Body of pancreas (tissue), 4 donors: ENCODE data around the gene HIP1R. TPM values are rescaled to one million over a fixed set of nuclear protein-coding genes. Genes with fewer than 3 reads are reported as not detected.
A peak's percentile ranks its signal among the peaks of the same experiment; 100 is the strongest.

Experiments used
- ATAC-seq: fragments of 150-250 bp; one replicate; pipeline ENCODE4 v1.9.1; 2016
- DNase-seq, 4 donors: peaks; one replicate each; pipeline ENCODE4 v3.0.0-alpha.2; 2019
- H3K27ac ChIP-seq, 4 donors: fragments of 200-600 bp; sonication (generic); 1 replicate in 3 of 4; 2 replicates in 1 of 4; pipeline versions ENCODE4 v1.5.1 to v1.6.1; 2016 to 2019; ENCODE audit warnings: mild to moderate bottlenecking in 1 of 4, mixed read lengths in 1 of 4, moderate library complexity in 1 of 4
- H3K27me3 ChIP-seq, 2 donors: fragments of 200-600 bp; sonication (generic); one replicate each; pipeline ENCODE4 v1.6.0; 2016; ENCODE audit warnings: mild to moderate bottlenecking in 1 of 2
- H3K36me3 ChIP-seq, 2 donors: fragments of 200-600 bp; sonication (generic); replicated peaks in 1 of 2; 2 replicates each; pipeline ENCODE4 v1.5.1; 2016; ENCODE audit warnings: low read depth in 2 of 2; ENCODE audit not compliant: insufficient read depth in 1 of 2
- H3K4me1 ChIP-seq: fragments of 200-600 bp; sonication (generic); one replicate; pipeline ENCODE4 v1.6.0; 2016
- H3K4me3 ChIP-seq, 2 donors: fragments of 200-600 bp; sonication (generic); 1 replicate in 1 of 2; 2 replicates in 1 of 2; pipeline ENCODE4 v1.5.1; 2016 to 2019
- H3K9me3 ChIP-seq, 3 donors: fragments of 200-600 bp; sonication (generic); 1 replicate in 2 of 3; 2 replicates in 1 of 3; pipeline ENCODE4 v1.5.1; 2016
- POLR2A ChIP-seq, 3 donors: fragments of 450-650 bp; IDR thresholded peaks; one replicate each; pipeline ENCODE4 v1.6.1; 2016; ENCODE audit warnings: antibody characterized with exemption in 3 of 3, mild to moderate bottlenecking in 2 of 3
- WGBS, 2 donors: methylation state at CpG; one replicate each; pipeline ENCODE4 v1.1.5; 2017; 5-methylcytosine and 5-hydroxymethylcytosine counted together
- intact Hi-C: fragments of 100-400 bp; cut with DNase I; formaldehyde crosslinking; loops from one replicate; pipeline ENCODE4 v1.15.1; 2023
- total RNA-seq, 2 donors: library from RNA; depleted of rRNA; stranded (reverse); fragments of >200 nt; gene quantifications; one replicate each; pipeline ENCODE4 v1.1.0, GENCODE V29; 2016
- TF ChIP-seq, protein P1 (sequence below), 7 experiments: fragments of 450-650 bp in 4 of 7; fragments of 200-600 bp in 3 of 7; sonication (generic) in 3 of 7; IDR thresholded peaks; one replicate each; pipeline ENCODE4 v1.5.1; 2016 to 2019; ENCODE audit warnings: antibody characterized with exemption in 7 of 7

Gene HIP1R
- total RNA-seq, 2 donors from 2014 or later = 111 to 183 TPM

DNA sequence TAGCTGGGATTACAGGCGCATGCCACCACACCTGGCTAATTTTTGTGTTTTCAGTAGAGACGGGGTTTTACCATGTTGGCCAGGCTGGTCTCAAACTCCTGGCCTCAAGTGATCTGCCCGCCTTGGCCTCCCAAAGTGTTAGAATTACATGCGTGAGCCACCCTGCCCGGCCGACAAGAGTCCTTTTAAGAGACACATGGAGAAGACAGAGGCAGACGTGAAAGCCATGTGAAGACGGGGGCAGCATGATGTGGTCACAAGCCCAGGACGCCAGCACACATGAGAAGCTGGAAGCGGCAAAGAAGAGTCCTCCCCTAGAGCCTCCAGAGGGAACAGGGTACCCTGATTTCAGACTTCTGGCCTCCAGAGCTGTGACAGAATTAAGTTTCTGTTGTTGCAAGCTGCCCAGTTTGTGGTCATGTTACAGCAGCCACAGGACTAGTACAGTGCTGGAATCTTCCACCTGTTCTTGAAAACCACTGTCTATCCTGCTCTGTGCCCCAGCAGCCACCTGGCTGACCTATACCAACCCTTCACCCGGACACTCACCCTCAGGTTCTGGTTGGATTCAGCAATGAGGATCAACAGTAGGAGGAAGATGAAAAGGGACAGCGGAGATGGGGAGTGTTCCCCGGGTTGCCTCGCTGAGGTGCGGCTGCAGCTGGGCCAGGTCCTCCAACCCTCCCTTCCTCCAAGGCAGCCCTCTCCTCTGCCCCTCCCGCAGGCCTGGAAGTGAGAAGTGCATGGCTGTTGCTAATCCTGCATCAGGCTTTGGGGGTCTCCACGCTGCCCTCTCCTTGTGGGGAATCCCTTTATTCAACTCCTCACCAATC is 43.7 kb downstream of the HIP1R start:
- intact Hi-C loops = no loop called here
- ATAC-seq = no peak
- Histone ChIP-seq H3K27me3 (no peaks in the 10 kb centered on the region), H3K4me3 (no peak overlapping the region), H3K4me1 (peaks cover 76% of the 10 kb centered on the region), H3K9me3 (no peaks in the 10 kb centered on the region), H3K36me3 (no peaks in the 10 kb centered on the region), H3K27ac (peak overlapping the region in 2 of 4 donors; percentile 26 to 30)
- no peak for TF ChIP-seq POLR2A (IDR thresholded peaks at IDR 0.05)
- TF ChIP-seq, protein P1, sequence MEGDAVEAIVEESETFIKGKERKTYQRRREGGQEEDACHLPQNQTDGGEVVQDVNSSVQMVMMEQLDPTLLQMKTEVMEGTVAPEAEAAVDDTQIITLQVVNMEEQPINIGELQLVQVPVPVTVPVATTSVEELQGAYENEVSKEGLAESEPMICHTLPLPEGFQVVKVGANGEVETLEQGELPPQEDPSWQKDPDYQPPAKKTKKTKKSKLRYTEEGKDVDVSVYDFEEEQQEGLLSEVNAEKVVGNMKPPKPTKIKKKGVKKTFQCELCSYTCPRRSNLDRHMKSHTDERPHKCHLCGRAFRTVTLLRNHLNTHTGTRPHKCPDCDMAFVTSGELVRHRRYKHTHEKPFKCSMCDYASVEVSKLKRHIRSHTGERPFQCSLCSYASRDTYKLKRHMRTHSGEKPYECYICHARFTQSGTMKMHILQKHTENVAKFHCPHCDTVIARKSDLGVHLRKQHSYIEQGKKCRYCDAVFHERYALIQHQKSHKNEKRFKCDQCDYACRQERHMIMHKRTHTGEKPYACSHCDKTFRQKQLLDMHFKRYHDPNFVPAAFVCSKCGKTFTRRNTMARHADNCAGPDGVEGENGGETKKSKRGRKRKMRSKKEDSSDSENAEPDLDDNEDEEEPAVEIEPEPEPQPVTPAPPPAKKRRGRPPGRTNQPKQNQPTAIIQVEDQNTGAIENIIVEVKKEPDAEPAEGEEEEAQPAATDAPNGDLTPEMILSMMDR (IDR thresholded peaks at IDR 0.05) = no peak
- WGBS, 2 donors = 82 to 83% methylated on average over 15 to 17 of the region's 17 CpGs
- DNase-seq = no peak

DNA sequence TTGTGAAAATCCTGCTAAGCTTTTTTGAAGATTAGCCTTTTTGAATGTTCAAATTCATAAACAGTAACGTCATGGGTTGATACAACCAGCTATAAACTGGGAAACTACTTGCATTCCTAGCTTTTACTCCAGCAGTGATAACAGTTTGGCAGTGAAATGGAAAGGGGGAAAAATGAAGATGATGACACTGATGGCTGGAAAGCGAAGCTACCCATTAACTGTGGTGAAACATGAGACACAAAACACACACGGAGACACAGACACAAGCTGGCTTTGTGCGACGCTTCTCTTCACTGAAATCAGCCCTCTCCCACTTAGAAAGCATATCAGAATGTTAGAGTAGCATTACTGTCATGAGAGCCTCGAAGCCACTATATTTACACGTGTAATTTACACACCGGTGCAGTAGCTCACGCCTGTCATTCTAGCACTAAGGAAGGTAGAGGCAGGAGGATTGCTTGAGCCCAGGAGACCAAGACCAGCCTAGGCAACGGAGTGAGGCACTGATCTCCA is 45.0 kb downstream of the HIP1R start:
- intact Hi-C loops = no loop called here
- ATAC-seq (peak; percentile 31), DNase-seq (no peak)
- Histone ChIP-seq H3K27ac (peak overlapping the region in 3 of 4 donors; percentile 19 to 30 (median 26)), H3K27me3 (no peaks in the 10 kb centered on the region), H3K36me3 (no peaks in the 10 kb centered on the region), H3K9me3 (no peaks in the 10 kb centered on the region), H3K4me1 (peaks cover 76% of the 10 kb centered on the region), H3K4me3 (no peak overlapping the region)
- no peak for TF ChIP-seq POLR2A (IDR thresholded peaks at IDR 0.05)
- TF ChIP-seq, protein P1 (IDR thresholded peaks at IDR 0.05) = no peak
- 58 to 61% methylated on average over 10 of the region's 10 CpGs for WGBS, 2 donors

DNA sequence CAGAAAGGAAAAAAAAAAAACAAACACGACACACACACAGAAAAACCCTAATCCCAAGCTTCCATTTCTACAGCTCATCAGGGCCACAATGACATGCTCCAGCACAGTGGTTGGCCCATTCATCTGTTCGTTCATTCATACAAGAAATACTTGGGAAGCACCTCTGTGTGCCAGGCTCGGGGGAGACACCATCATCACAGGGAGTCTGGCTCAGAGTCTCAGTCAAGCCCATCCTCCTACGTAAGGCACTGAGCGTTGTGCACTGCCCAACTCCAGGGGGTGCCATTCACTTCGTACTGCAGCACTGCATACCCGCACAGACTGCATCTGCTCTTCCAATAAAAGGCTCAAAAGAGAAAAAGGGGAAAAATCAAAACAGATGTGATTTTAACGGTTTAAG is 45.4 kb downstream of the HIP1R start:
- no peak overlapping the region for H3K4me3 ChIP-seq
- no peaks in the 10 kb centered on the region for H3K27me3 ChIP-seq
- peak overlapping the region in 2 of 4 donors; percentile 19 to 30 for H3K27ac ChIP-seq
- intact Hi-C loops = no loop called here
- H3K4me1 ChIP-seq = peaks cover 72% of the 10 kb centered on the region
- ATAC-seq = no peak
- WGBS, 2 donors = 52 to 69% methylated on average over 8 of the region's 8 CpGs
- no peak for DNase-seq
- no peaks in the 10 kb centered on the region for H3K9me3 ChIP-seq
- H3K36me3 ChIP-seq = no peaks in the 10 kb centered on the region
- no peak for TF ChIP-seq POLR2A (IDR thresholded peaks at IDR 0.05)
- TF ChIP-seq, protein P1 (IDR thresholded peaks at IDR 0.05) = peak in 4 of 7 experiments; percentile 5 to 38 (median 19)

DNA sequence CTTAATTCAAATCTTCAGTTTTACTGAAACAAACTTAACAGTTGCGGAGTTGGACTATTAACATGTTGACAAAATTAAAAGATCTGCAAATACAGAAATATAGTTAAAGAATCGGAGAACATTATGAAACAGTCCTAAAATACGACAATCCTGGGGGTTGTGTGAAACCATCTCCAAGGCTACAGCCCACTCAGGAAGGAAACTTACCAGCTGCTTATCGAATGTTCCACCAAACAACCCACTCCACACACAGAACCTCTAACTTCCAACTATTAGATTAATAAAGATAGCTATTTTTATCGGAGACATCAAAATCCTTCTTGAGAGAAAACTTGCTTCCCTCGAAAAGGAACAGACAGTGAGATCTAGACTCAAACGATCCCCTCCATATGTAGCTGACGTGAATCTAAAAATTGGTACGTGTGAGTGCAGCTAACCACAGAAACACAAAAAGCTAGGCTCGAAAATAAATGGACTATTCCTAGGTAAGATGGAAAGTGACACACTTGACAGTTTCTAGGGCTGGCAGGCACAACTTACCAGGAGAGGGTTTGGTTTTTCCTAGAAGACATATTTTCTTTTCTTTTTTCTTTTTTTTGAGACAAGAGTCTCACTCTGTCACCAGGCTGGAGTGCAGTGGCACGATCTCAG is 47.8 kb downstream of the HIP1R start:
- no peaks in the 10 kb centered on the region for H3K27me3 ChIP-seq

More for the DNA sequence above, 47.8 kb downstream of the HIP1R start:
- TF ChIP-seq POLR2A (IDR thresholded peaks at IDR 0.05) = no peak
- TF ChIP-seq, protein P1 (IDR thresholded peaks at IDR 0.05) = no peak
- ATAC-seq = no peak
- no peak for DNase-seq
- Histone ChIP-seq H3K4me1 (peaks cover 72% of the 10 kb centered on the region), H3K36me3 (no peaks in the 10 kb centered on the region), H3K27ac (peak overlapping the region in 2 of 4 donors; percentile 10 to 34), H3K9me3 (no peaks in the 10 kb centered on the region), H3K4me3 (no peak overlapping the region)
- intact Hi-C loops = no loop called here
- WGBS, 2 donors = 73 to 86% methylated on average over 11 of the region's 11 CpGs
